GM18508 (cell line): ENCODE results near the gene YWHAB.

Source experiments
- ATAC-seq: cut with Tn5 transposase; IDR thresholded peaks from one replicate; pipeline ENCODE4 v1.9.1; 2021; ENCODE audit warnings: moderate number of reproducible peaks; ENCODE audit not compliant: insufficient read depth, unreplicated experiment

Gene YWHAB

DNA sequence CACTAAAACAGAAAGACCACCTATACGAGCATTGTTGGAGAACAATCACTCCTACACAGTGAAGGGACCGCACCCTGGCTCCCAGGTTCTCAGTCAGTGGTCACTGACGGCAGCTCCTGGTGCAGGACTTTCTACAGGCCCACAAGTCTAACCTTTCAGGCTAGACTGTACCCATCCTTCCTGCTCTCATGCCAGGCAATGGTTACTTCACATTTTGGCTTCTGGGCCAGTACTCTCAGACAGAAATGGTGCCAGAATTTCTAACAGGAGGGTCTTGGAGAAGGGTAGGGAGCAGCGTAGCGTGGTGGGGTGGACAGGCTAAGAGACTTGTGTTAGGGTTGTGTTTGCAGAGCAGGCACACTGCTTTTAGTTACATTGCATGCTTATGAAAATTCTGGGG lies 62.6 kb downstream of the YWHAB start:
- no peak for ATAC-seq

DNA sequence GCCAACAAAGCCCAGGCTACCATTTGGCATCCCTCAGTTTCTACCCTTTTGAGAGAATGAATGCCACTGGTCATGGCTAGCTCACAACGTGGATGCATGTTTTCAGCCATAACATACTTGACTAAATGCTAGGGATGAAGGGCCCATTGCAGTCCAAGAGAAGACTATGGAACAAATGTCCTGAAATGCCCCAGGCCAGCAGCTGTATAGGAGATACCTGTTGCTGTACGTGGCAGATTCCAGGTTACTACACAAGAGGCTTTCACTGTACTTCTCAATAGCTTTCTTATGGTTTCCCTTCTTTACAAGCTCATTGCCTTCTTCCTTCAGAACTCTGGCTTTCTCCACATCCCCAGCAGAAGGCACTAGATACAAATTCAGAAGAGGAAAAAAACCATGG lies 63.0 kb downstream of the YWHAB start:
- no peak for ATAC-seq

GRCh38 chr20:44950368-44950767 lies 64.9 kb downstream of the YWHAB start:
- no peak for ATAC-seq

- no peak for ATAC-seq
Observed at GRCh38 chr20:44952731-44953130, 67.2 kb downstream of the YWHAB start.

- ATAC-seq, result no peak
Observed at GRCh38 chr20:44954211-44954610, 68.7 kb downstream of the YWHAB start.

DNA sequence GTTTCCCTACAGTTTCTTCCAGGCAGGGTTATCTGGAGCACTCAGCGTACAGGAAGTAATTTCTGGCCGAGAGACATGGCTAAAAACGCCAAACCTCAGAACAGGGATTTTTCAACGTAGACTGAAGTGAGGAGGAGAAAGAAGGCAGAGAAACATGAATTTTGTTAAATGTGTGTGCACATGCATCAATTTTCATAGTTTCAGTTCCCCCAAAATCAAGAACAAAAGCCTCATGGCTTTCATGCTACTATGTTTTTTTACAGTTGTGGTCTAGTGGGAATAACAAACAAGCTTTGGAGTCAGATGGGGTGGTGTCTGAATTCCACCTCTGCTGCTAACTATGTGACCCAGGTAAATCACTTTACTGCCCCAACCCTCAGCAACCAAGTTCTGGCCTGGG lies 69.8 kb downstream of the YWHAB start:
- no peak for ATAC-seq

DNA sequence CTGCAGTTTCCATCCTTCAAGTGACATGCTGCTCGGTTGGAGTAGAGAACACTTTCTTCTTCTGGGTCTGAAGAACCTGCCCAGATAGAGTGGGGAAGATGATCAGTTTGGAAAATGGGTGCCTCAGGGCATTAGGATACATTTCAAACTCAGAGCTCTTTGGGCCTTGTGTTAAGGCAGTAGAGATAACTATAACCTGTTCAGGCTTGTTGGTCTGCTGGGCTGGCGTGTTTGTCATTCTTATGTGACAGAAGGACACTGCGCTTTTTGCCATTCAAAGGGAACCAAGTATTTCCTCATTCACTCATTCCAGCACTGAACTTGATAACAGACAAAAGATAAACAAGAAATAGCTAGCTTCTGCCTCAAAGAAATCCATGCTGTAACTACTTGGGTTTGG lies 70.9 kb downstream of the YWHAB start:
- no peak for ATAC-seq
